Fibroblast of villous mesenchyme (primary cell): ENCODE measurements around the gene APEX1. TPM values are rescaled to one million over a fixed set of nuclear protein-coding genes. Genes with fewer than 3 reads are reported as not detected.

Experiments
- DNase-seq: peaks from one replicate; pipeline ENCODE4 v3.0.0-alpha.2; 2010; ENCODE audit warnings: low read depth
- H3K4me3 ChIP-seq: 2 replicates; pipeline ENCODE4 v1.5.1; 2011; ENCODE audit warnings: low read depth, mild to moderate bottlenecking, low read length
- total RNA-seq: library from RNA; depleted of rRNA; stranded (reverse); fragments of >200 nt; gene quantifications from 2 replicates; pipeline ENCODE4 v1.2.3, GENCODE V29; 2012
- TF ChIP-seq, protein P1 (sequence below): IDR thresholded peaks from 2 replicates; pipeline ENCODE4 v1.5.1; 2012; ENCODE audit warnings: low read depth, mild to moderate bottlenecking, low read length; ENCODE audit not compliant: insufficient read depth

Gene APEX1
- total RNA-seq, 1 donor = 34.1 TPM

DNA sequence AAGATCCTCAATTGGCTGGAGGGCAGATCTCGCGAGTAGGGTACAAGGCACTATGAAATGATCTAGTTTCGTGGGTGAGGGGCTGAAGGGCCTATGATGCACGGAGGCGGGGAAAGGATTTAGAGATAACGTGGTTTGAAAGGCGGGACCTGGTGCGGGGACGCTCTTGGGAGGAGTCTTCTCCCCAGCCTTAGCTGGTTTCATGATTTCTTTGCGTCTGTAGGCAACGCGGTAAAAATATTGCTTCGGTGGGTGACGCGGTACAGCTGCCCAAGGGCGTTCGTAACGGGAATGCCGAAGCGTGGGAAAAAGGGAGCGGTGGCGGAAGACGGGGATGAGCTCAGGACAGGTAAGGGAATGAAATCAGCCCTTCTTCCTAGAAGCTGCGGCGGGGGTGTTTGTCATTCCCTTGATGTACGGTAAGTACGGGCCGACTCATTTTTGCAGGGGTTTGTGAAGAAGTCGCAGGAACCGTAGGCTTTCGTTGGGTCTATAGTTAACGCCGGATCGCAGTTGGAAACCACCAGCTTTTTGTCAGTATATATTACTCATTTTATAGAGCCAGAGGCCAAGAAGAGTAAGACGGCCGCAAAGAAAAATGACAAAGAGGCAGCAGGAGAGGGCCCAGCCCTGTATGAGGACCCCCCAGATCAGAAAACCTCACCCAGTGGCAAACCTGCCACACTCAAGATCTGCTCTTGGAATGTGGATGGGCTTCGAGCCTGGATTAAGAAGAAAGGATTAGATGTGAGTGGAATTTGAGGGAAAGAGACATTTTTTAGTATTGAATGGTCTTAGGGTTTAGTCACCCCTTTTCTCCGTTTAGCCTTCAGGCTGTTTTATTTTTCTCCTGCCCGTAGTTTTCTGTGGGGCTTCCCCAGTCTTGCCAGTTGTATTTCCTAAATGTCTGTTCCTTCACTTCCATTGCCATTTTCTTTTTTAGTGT, 602 bp downstream of the APEX1 start:
- TF ChIP-seq, protein P1, sequence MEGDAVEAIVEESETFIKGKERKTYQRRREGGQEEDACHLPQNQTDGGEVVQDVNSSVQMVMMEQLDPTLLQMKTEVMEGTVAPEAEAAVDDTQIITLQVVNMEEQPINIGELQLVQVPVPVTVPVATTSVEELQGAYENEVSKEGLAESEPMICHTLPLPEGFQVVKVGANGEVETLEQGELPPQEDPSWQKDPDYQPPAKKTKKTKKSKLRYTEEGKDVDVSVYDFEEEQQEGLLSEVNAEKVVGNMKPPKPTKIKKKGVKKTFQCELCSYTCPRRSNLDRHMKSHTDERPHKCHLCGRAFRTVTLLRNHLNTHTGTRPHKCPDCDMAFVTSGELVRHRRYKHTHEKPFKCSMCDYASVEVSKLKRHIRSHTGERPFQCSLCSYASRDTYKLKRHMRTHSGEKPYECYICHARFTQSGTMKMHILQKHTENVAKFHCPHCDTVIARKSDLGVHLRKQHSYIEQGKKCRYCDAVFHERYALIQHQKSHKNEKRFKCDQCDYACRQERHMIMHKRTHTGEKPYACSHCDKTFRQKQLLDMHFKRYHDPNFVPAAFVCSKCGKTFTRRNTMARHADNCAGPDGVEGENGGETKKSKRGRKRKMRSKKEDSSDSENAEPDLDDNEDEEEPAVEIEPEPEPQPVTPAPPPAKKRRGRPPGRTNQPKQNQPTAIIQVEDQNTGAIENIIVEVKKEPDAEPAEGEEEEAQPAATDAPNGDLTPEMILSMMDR = no peak
- peak; percentile 93 for DNase-seq
- H3K4me3 ChIP-seq = peak overlapping the region; percentile 92

DNA sequence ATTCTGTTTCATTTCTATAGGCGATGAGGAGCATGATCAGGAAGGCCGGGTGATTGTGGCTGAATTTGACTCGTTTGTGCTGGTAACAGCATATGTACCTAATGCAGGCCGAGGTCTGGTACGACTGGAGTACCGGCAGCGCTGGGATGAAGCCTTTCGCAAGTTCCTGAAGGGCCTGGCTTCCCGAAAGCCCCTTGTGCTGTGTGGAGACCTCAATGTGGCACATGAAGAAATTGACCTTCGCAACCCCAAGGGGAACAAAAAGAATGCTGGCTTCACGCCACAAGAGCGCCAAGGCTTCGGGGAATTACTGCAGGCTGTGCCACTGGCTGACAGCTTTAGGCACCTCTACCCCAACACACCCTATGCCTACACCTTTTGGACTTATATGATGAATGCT, 1.9 kb downstream of the APEX1 start:
- no peak overlapping the region for H3K4me3 ChIP-seq
- TF ChIP-seq, protein P1 = no peak

DNA sequence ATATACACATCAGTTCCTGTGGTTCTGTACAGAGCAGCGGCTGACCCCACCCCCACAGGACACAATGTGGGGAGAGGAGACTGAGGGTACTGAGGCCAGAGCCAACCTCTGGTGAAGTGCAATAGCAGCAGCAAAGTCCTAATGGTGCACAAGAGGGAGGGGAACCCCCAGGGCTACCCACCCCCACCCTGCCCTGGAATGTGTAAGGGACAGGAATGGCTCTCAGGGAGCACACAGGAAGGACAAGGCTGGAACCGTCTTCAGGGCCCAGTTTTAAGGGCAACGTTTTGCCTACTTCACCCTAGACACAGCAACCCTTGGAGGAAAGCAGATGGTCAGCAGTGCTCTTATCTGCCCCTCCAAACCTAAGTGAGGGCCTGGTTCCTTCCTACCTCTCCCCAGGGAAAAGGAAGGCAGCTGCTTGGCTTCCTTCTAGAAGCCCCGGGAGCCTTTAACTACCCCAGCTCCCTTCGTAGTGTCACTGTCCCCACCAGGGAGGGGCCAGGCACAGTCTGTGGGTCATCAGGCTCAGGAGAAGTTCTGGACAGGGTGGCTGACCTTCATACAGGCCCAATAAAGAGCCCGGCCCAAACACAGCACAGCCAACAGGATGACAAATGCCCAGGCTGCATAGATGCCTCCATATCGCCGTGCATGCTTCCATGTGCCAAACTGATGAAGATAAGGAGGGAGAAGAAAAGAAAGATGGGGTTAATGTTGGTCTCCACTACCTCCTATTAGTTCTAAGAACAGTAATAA, 3.2 kb downstream of the APEX1 start:
- no peak overlapping the region for H3K4me3 ChIP-seq
- no peak for DNase-seq
- TF ChIP-seq, protein P1 = no peak

More for the DNA sequence above, 1.9 kb downstream of the APEX1 start:
- DNase-seq = no peak

DNA sequence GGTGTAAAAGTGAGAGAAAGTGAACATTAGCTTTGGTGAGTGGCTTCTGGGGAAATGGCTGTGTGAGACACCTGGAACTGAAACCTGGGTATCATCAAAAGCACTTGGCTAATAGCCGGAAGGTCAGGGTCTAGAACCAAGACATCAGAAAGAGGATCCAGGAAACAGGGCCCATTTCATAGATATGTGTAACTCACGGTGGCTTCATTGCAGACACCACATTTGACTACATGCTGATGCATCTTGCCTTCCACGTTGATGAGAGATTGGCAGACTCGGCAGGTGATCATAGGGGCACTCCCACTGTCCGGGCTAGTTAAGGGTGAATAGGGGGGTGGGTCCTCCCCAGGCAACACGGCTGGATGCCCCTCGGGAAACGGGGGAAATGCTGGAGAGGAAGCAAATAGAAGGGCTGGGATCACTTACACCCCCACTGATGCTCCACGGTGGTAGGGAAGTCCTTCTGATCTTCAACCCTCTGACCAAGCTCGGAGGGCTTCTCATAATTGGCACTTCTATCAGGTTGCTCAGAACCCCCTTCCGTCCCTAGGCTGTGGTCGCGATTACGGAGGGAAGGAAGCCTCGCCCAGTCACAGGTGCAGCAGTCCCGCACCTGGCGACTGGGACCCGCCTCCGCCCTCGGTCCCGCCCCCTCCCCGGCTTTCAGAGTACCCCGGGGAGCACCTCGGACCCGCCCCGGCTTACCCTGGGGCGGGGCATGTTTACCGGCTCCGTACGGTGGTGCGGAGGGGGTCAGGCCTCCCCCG, 5.6 kb downstream of the APEX1 start:
- peak; percentile 6 for DNase-seq

DNA sequence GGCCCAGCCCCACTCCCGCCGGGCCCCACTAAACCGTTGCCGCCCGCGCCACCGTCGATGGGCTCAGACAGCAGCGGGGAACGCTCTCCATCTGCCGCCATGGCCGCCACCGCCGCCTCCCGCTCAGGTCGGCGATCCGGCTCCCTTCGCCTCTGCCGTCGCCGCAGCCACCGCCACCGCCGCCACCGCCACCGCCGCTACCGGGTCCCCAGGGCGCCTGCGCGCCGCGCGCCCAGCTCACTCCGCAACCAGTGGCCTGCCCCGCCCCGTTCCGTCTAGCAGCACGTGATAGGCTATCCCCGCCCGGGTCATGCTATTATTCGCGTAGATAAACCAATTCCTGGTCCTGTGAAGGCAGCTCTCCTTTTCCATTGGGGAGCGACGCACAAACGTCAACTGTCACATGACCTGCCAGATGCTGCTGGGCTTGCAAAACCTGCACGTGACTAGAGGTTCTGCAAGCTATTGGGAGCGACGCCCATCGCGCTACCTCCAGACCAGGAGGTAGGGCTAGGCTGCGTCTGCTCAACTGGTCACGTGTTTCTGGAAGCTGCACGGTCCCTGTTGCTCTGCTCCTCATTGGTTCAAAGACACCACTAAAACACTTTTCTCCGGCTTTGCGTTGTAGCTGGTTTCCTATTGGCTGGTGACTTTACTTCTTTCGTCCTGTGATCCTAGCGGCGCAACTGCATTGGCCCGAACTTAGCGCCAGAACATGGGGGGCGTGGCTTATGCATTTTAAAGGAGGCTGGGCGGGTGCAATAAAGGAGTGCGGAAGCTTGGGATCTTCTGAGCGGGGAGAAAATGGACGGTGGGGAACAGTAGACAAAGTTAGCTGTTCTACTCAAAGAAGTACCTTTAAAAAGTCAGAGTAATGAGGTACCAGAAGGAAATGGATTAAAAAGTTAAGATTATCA, 6.5 kb downstream of the APEX1 start, which contains the start of gene PIP4P1:
TSS of gene PIP4P1 (minus strand) at position 210 of the 917 bp plus-strand sequence. CDS start at position 101, 109 bp downstream.
- DNase-seq = peak; percentile 100
- H3K4me3 ChIP-seq = peak within 1 kb of the TSS; percentile 73
- TF ChIP-seq, protein P1 = no peak

More for the DNA sequence above, 5.6 kb downstream of the APEX1 start:
- H3K4me3 ChIP-seq = peak overlapping the region; percentile 73
- TF ChIP-seq, protein P1 = no peak
